NCI-H146 (cell line): ENCODE data around the gene CFI.

Experiments used
- DNase-seq: peaks from one replicate; lab custom pipeline; 2025; lab: John Stamatoyannopoulos, UW

Gene CFI

GRCh38 chr4:109801895-109802319 is at the start of gene CFI:
CFI (minus strand) TSS chr4:109801999; CDS start chr4:109801971, 28 bp downstream.
- no peak for DNase-seq

- DNase-seq, result no peak
These were observed 48.8 kb upstream of the CFI start for GRCh38 chr4:109850601-109851000.

GRCh38 chr4:109848501-109848900 is 46.7 kb upstream of the CFI start:
- DNase-seq, result no peak

- no peak for DNase-seq
These were observed 46.2 kb upstream of the CFI start, which contains the start of gene LRIT3 for GRCh38 chr4:109847896-109848442. LRIT3 (plus strand) TSS chr4:109848107; CDS start chr4:109848202, 95 bp downstream.

GRCh38 chr4:109846395-109847098 is 44.7 kb upstream of the CFI start:
- DNase-seq, result no peak

GRCh38 chr4:109836985-109837384 is 35.2 kb upstream of the CFI start:
- no peak for DNase-seq

GRCh38 chr4:109833756-109834155 is 32.0 kb upstream of the CFI start:
- DNase-seq, result no peak

- DNase-seq, result no peak
These were observed 25.9 kb upstream of the CFI start, which contains the start of gene RRH for GRCh38 chr4:109827672-109828071. RRH (plus strand) TSS chr4:109827972; CDS start chr4:109828028, 56 bp downstream.

- DNase-seq, result no peak
These were observed 24.9 kb upstream of the CFI start for GRCh38 chr4:109826719-109827118.

GRCh38 chr4:109821185-109821584 is 19.4 kb upstream of the CFI start:
- DNase-seq, result no peak

GRCh38 chr4:109820563-109820962 is 18.8 kb upstream of the CFI start:
- no peak for DNase-seq

GRCh38 chr4:109818268-109818667 is 16.5 kb upstream of the CFI start:
- no peak for DNase-seq

- no peak for DNase-seq
These were observed 15.1 kb upstream of the CFI start for GRCh38 chr4:109816894-109817293.

GRCh38 chr4:109816082-109816442 is 14.3 kb upstream of the CFI start:
- no peak for DNase-seq

GRCh38 chr4:109815151-109816081 is 13.6 kb upstream of the CFI start, which contains the start of gene GAR1:
GAR1 (plus strand) TSS chr4:109815762; CDS start chr4:109816165, 403 bp downstream.
- peak; percentile 81 for DNase-seq

GRCh38 chr4:109811707-109812106 is 9.9 kb upstream of the CFI start:
- DNase-seq, result no peak

GRCh38 chr4:109810552-109811387 is 9.0 kb upstream of the CFI start:
- DNase-seq, result no peak

- DNase-seq, result no peak
These were observed 7.9 kb upstream of the CFI start for GRCh38 chr4:109809655-109810054.

GRCh38 chr4:109803924-109804571 is 2.2 kb upstream of the CFI start:
- DNase-seq, result peak; percentile 58

GRCh38 chr4:109801099-109801789 is 555 bp downstream of the CFI start:
- no peak for DNase-seq
